ENCODE data around the gene SAA1. TPM values are rescaled to one million over a fixed set of nuclear protein-coding genes. Genes with fewer than 3 reads are reported as not detected.
"Not testable (repeated sequence)": the region's sequence is repeated elsewhere in the genome, so short reads cannot be mapped to it uniquely, and the experiment has no call there.

SAA1 gene
- total and polyA plus RNA-seq, 2 experiments from 2014 or later: 2.3 TPM; not detected in 1

- Histone ChIP-seq H3K4me3 (no peak overlapping the region), H3K27me3 (peaks cover 2% of the 10 kb centered on the region), H3K36me3 (no peaks in the 10 kb centered on the region), H3K9me3 (ENCODE audit: low read depth) (no peaks in the 10 kb centered on the region), H3K4me1 (ENCODE audit: low read depth) (no peaks in the 10 kb centered on the region), H3K27ac (no peak overlapping the region)
- no peak for TF ChIP-seq CTCF (IDR thresholded peaks at IDR 0.05; ENCODE audit: low read depth, low read length)
- DNase-seq (ENCODE audit: low read depth in 1 of 2, low spot score in 1 of 2): no peak
Observed at GRCh38 chr11:18253233-18253632, 12.8 kb upstream of the SAA1 start.

GRCh38 chr11:18253778-18254338 is 12.2 kb upstream of the SAA1 start:
- Histone ChIP-seq H3K36me3 (no peaks in the 10 kb centered on the region), H3K9me3 (ENCODE audit: low read depth) (no peaks in the 10 kb centered on the region), H3K27me3 (peaks cover 2% of the 10 kb centered on the region), H3K4me3 (no peak overlapping the region), H3K27ac (no peak overlapping the region), H3K4me1 (ENCODE audit: low read depth) (no peaks in the 10 kb centered on the region)
- DNase-seq (ENCODE audit: low read depth in 1 of 2, low spot score in 1 of 2): no peak
- no peak for TF ChIP-seq CTCF (IDR thresholded peaks at IDR 0.05; ENCODE audit: low read depth, low read length)

DNA sequence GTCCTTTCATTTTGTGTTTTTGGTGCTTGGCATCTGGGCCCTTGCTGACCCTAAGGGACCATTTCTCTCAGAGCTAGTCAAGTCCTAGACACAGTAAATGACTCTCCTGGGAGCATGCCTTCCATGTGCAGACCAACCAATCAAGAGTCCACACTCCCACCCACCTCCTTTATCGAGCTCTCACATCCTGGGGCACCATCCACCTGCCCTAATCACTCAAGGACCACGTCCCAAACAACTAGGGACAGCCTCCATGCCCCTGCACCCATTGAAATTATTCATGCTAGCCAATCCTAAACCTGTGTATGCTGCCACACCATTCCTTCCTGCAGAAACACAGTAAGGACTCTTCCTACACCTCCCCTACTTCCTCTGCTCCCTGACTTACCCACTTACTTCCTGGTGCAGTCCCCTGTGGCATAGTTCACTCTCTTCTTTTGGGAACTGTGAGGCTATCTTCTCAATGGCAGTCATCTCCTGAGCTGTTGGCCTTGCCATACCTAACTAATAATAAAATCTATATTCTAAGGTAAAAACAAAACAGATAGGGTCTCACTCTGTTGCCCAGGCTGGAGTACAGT is 11.2 kb upstream of the SAA1 start:
- Histone ChIP-seq H3K4me3 (no peak overlapping the region), H3K4me1 (ENCODE audit: low read depth) (no peaks in the 10 kb centered on the region), H3K36me3 (no peaks in the 10 kb centered on the region), H3K9me3 (ENCODE audit: low read depth) (no peaks in the 10 kb centered on the region), H3K27me3 (peaks cover 2% of the 10 kb centered on the region), H3K27ac (no peak overlapping the region)
- no peak for DNase-seq (ENCODE audit: low read depth in 1 of 2, low spot score in 1 of 2)
- no peak for TF ChIP-seq CTCF (IDR thresholded peaks at IDR 0.05; ENCODE audit: low read depth, low read length)

GRCh38 chr11:18259259-18259658 is 6.8 kb upstream of the SAA1 start:
- Histone ChIP-seq H3K27me3 (no peaks in the 10 kb centered on the region), H3K36me3 (no peaks in the 10 kb centered on the region), H3K9me3 (ENCODE audit: low read depth) (no peaks in the 10 kb centered on the region), H3K27ac (no peak overlapping the region), H3K4me3 (no peak overlapping the region), H3K4me1 (ENCODE audit: low read depth) (no peaks in the 10 kb centered on the region)
- TF ChIP-seq CTCF (IDR thresholded peaks at IDR 0.05; ENCODE audit: low read depth, low read length): no peak
- no peak for DNase-seq (ENCODE audit: low read depth in 1 of 2, low spot score in 1 of 2)

GRCh38 chr11:18261721-18262120 is 4.3 kb upstream of the SAA1 start:
- Histone ChIP-seq H3K9me3 (ENCODE audit: low read depth) (no peaks in the 10 kb centered on the region), H3K27me3 (no peaks in the 10 kb centered on the region), H3K27ac (no peak overlapping the region), H3K36me3 (no peaks in the 10 kb centered on the region), H3K4me3 (no peak overlapping the region), H3K4me1 (ENCODE audit: low read depth) (no peaks in the 10 kb centered on the region)
- no peak for DNase-seq (ENCODE audit: low read depth in 1 of 2, low spot score in 1 of 2)
- no peak for TF ChIP-seq CTCF (IDR thresholded peaks at IDR 0.05; ENCODE audit: low read depth, low read length)

- not testable (repeated sequence) for H3K27ac ChIP-seq; DNase-seq (ENCODE audit: low read depth in 1 of 2, low spot score in 1 of 2)
Observed at GRCh38 chr11:18262681-18263350, 3.2 kb upstream of the SAA1 start.

More at GRCh38 chr11:18262681-18263350, 3.2 kb upstream of the SAA1 start:
- H3K4me1 ChIP-seq (ENCODE audit: low read depth); H3K9me3 ChIP-seq (ENCODE audit: low read depth); H3K27me3 ChIP-seq; H3K4me3 ChIP-seq; H3K36me3 ChIP-seq: not testable (repeated sequence)
